ENCODE measurements around the gene S100A6.

GRCh38 chr1:153515504-153516394 is 20.0 kb downstream of the S100A6 start:
- TF ChIP-seq, protein P1, sequence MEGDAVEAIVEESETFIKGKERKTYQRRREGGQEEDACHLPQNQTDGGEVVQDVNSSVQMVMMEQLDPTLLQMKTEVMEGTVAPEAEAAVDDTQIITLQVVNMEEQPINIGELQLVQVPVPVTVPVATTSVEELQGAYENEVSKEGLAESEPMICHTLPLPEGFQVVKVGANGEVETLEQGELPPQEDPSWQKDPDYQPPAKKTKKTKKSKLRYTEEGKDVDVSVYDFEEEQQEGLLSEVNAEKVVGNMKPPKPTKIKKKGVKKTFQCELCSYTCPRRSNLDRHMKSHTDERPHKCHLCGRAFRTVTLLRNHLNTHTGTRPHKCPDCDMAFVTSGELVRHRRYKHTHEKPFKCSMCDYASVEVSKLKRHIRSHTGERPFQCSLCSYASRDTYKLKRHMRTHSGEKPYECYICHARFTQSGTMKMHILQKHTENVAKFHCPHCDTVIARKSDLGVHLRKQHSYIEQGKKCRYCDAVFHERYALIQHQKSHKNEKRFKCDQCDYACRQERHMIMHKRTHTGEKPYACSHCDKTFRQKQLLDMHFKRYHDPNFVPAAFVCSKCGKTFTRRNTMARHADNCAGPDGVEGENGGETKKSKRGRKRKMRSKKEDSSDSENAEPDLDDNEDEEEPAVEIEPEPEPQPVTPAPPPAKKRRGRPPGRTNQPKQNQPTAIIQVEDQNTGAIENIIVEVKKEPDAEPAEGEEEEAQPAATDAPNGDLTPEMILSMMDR (IDR thresholded peaks at IDR 0.05 in 4 of 5, conservative IDR thresholded peaks at IDR 0.05 in 1 of 5): no peak
- no peak for TF ChIP-seq POLR2A (IDR thresholded peaks at IDR 0.05)

Measured in gastrocnemius medialis (tissue), 4 donors.